ENCODE results near the gene CBARP.

The CBARP gene

GRCh38 chr19:1237754-1238368, at the start of gene CBARP:
CBARP (minus strand) TSS chr19:1238005; CDS start chr19:1236100, 1,905 bp downstream.
- DNase-seq (ENCODE audit: low read depth in 2 of 2), result peak in 1 of 2 donors; percentile 44

DNA sequence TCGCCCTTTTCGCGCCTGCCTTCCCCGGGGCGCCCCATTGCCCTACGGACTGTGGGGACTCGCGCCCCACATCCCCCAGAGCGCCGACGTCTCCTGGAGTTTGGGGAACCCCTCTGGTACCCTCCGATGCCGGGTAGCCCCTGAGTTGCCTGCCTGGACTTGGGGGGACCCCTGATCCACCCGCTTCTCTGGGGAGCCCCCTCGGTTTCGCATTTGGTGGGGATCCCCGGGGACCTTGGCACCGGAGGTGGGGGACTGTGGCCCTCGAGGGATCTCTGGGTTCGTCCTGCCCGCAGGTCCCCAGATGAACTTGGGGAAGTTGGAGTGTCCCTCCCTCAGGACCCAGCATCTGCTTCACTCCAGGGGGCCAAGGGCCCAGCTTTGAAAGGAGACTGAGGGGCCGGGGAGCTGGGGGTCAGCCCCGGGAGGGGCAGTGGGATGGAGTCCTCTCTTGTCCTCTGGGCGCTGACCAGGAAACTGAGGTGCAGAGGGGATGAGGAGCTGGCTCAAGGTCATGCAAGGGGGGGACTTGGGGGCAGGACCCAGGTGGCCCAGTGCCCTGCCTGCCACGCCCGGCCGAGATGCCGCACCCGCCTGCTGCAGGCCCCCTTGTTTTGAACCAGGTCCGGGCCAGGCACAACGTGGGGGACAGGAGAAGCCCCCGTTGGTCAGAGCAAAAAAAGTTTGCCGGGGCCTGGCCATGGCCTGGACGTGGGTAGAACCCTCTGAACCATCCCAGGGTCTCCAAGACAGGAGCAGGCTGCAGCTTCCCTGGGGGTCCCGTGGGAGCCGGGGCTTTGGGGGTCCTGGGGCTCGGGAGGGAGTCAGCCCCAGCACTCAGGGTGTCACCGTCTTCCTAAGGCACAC, 48.9 kb upstream of the CBARP start:
- no peak for DNase-seq (ENCODE audit: low read depth in 2 of 2)

DNA sequence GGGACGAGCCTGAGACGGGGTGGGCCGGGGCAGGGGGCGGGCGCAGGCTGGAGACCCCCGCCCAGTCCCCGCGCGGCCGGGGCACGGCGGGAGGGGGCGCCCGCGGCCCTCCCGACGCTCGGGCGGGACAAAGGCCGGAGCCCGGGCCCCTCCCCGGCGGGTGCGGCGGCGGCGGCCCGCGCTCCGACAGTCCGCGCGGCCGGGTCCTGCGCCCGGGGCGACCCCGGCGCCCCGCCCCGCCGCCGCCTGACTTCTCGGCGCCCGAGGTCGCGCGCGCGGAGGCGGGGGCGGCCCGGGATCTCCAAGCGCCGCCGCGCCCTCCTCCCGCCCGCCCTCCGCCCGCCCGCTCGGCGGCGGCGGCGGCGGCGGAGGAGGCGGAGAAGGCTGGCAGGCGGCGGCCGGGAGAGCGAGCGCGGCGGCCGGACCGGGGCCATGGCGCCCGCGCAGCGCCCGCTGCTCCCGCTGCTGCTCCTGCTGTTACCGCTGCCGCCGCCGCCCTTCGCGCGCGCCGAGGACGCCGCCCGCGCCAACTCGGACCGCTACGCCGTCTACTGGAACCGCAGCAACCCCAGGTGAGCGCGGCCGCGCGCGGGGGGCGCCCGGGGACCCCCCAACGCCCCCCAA, 48.0 kb upstream of the CBARP start, which contains the start of gene EFNA2:
TSS of gene EFNA2 (plus strand) at position 137 of the 624 bp plus-strand sequence. CDS start at position 433, 296 bp downstream.
- DNase-seq (ENCODE audit: low read depth in 2 of 2), result no peak

DNA sequence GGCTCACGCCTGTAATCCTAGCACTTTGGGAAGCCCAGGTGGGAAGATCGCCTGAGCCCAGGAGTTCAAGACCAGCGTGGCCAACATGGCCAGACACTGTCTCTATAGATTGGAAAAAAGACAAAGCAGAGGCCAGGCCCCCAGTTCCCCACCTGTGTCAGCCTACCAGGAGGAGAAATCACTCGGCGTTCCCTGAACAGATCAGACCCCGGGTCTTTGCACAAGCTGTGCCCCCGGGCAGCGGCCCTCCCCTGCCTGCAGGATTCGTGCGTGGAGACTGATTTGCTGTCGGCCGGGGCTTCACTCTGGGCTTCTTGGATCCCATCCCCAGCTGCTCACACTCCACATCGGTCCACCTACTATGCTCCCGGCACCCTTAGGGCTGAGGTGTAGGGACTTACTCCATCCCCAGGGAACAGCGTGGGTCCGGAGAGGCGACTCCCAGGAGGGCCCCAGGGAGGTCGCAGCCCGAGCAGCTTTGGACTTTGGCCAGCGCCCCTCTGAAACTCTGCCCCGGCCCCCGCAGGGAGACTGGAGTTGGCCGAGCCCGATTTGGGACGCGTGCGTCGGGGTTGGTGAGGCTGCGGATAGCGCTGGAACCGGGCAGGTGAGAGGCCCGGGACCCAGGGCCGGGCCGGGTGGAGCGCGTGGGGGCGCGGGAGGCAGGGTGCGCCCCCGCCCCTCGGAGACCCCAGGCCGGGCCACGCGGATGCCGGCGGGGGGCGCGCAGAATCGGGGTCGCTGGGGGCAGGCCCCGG, 47.4 kb upstream of the CBARP start:
- DNase-seq (ENCODE audit: low read depth in 2 of 2), result no peak

- no peak for DNase-seq (ENCODE audit: low read depth in 2 of 2)
Observed at GRCh38 chr19:1284293-1284978, 46.6 kb upstream of the CBARP start.

- DNase-seq (ENCODE audit: low read depth in 2 of 2), result no peak
Observed at GRCh38 chr19:1283917-1284292, 46.1 kb upstream of the CBARP start.

GRCh38 chr19:1283207-1283916, 45.6 kb upstream of the CBARP start:
- no peak for DNase-seq (ENCODE audit: low read depth in 2 of 2)

GRCh38 chr19:1282588-1283206, 44.9 kb upstream of the CBARP start:
- no peak for DNase-seq (ENCODE audit: low read depth in 2 of 2)

- no peak for DNase-seq (ENCODE audit: low read depth in 2 of 2)
Observed at GRCh38 chr19:1281569-1282287, 43.9 kb upstream of the CBARP start.

DNA sequence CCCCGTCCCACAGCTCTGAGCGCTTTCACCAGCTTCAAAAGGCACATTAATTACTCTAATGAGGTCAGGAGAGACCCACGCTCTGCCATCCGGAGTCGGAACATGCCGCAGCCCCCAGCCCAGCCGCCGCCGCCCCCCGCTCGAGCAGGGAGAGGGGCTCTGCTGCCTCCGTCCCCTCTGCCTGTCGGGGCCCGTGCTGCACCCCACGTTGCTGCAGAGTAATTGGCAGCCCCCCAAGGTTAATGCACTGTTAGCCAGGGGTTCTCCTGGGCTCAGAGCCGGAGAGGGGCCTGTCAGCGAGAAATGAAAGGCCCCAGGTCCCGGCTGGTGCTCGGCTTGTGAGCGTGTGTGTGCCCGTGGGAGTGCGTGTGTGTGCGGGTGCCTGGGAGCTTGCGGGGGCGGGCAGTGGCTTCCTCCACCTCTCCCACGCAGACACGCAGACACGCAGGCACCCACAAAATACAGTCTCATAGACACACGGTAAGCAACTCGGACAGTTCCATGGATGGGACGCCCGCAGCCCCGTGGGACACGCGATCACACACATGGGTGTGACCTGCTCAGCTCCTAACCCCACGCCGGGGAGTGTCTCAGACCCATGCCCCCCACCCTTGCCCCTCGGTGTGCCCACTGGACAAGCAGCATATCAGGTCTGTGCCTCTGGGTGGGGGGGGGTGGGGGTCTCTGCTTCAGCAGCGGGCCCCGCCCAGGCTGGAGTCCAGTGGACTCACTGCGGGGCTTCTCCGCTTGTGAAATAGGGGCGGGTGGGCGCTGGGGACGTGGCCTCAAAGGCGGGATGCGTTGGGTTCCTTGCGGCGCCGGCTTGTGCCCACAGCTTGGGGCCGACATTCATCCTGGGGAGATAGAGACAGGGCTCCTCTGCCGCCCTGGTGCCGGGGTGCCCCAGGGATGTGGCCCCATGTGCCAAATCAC, 43.1 kb upstream of the CBARP start:
- DNase-seq (ENCODE audit: low read depth in 2 of 2), result no peak

DNA sequence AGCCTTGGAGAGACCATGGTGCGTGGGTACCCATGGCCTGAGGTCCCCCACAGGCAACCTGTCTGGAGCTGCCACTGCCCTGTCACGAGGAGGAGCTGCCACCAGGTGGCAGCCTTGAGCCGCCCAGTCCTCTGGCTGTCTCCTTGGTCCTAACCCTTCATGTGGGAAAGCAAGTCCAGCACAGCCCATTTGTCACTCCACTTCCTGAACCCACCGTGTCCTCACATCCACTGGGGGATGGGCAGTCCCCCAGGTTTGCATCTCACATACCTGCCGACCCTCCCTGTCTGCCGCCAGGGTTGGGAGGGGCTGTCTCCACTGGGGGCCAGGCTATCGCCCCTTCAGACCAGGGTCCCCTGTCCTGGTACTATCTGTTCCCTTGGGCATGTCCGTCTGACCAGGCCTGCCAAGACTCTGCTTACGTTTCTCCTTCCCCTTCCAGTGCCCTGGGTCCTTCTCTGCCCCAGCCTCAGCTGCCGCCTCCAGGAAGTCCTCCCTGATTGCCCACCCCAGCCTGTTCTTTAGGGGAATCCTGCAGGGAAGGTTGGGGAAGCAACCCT, 42.1 kb upstream of the CBARP start:
- DNase-seq (ENCODE audit: low read depth in 2 of 2), result peak; percentile 77 to 78

GRCh38 chr19:1278713-1279660, 41.2 kb upstream of the CBARP start:
- no peak for DNase-seq (ENCODE audit: low read depth in 2 of 2)

- no peak for DNase-seq (ENCODE audit: low read depth in 2 of 2)
Observed at GRCh38 chr19:1278074-1278473, 40.3 kb upstream of the CBARP start.

DNA sequence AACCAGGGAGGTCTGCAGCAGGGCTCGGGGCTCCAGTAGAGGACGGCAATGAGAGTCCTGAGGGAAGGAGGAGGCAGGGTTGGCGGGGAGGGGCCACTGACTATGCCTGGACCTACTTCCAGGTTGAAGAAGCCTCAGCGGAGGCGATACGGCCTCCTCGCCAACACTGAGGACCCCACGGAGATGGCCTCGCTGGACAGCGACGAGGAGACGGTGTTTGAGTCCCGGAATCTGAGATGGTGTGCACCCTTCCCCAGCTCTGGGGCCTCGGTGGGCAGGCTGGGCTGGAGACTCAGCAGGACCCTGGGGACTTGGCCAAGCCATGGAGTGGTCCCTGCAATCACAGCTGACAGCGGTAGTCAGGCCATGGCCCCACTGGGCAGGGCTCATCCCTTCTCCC, 39.3 kb upstream of the CBARP start:
- DNase-seq (ENCODE audit: low read depth in 2 of 2), result no peak

GRCh38 chr19:1276628-1277022, 38.8 kb upstream of the CBARP start:
- no peak for DNase-seq (ENCODE audit: low read depth in 2 of 2)

GRCh38 chr19:1275976-1276627, 38.3 kb upstream of the CBARP start:
- no peak for DNase-seq (ENCODE audit: low read depth in 2 of 2)
